Epidermal melanocyte (primary cell): ENCODE measurements around the gene LRRC36.
"Not testable (repeated sequence)": the region's sequence is repeated elsewhere in the genome, so short reads cannot be mapped to it uniquely, and the experiment has no call there.

ENCODE experiments used
- DNase-seq: peaks from one replicate; pipeline ENCODE4 v3.0.0; 2011; ENCODE audit warnings: low spot score; ENCODE audit not compliant: insufficient read length

Gene LRRC36

DNA sequence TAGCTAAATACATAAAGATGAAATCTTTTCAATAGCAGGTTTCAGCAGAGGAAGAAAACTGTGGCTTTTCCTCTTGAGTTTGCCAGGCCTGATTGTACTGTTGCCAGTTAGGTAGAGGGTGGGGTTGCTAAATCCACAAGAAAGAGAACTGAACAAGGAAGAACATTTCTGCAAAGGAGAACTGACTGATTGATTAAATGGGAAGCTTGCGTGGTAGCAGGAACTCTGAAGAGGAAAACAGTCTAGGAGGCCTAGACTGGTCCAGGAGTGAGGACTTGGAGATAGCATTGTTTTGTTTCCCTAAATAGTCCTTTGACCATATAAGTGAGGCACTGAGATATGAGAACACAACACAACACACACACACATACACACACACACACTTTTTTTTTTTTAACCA lies 18.8 kb downstream of the LRRC36 start:
- no peak for DNase-seq

- DNase-seq, result no peak
These were observed 19.7 kb downstream of the LRRC36 start for GRCh38 chr16:67346341-67346740.

DNA sequence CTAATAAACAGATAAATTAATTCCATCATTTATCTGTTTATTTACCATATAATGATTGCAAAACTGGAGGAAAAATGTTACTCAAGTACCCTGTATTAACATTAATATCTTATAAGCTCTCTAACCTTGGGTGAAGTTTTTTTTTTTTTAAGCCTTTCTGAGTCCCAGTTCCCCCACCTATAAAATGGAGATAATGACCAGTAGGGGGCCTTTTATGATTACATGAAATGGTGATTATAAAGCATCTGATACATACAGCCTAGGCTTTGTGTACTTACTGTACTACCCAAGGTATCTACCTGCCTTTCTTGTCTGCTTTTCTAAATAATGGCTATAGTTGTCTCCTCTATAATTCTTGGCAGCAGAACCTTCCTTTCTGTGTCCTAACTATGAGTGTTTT lies 22.6 kb downstream of the LRRC36 start:
- no peak for DNase-seq

DNA sequence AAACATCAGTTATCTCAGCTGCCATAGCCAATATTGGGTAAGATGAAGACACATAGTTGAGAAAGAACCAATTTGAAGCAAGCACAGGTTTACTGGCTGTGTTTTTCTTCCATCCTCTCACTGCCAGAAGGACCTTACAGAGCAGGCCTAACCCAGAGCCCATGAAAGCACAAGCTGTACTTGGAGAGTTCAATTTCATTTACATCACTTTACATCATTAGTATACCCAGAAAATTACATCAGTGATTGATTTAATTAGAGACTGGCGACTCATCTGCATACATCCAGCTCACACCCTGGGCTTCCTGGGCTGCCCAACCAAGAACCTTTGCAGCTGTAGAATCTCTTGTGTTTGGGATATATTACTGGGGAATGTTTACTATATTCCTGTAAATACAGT lies 23.7 kb downstream of the LRRC36 start:
- no peak for DNase-seq

DNA sequence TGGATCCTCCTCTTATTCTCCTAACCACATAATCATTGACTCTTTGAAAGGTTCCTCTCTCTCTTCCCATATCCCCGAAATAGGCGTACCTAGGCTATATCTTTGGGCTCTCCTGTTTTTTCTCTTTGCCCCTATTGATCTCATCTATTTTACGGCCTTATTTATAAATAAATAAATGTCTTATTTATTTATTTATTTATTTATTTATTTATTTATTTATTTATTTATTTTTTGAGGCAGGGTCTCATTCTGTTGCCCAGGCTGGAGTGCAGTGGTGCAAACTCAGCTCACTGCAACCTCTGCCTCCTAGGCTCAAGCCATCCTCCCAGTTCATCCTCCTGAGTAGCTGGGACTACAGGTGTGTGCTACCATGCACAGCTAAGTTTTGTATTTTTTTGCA lies 25.8 kb downstream of the LRRC36 start:
- DNase-seq, result not testable (repeated sequence)

- no peak for DNase-seq
These were observed 29.8 kb downstream of the LRRC36 start for GRCh38 chr16:67356396-67356795.

DNA sequence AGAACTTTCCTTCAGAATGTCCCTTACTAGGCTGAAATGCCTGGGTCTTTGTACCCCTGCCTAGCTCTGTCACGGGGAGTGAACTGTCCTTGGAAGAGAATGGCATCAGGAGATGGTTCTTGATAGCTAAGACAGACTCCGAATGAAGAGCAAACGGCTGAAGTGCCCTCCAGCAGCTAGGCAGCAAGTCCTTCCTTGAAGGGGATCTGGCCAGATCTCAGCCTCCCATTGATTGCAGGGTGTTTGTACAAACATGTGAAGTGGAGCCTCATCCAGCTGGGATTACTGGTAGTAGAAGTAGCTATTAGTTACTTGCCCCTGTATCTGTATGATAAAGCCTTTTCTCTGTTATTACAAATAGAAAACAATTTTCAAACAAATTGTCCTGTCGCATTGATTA lies 30.9 kb downstream of the LRRC36 start:
- DNase-seq, result no peak

GRCh38 chr16:67359540-67360269 lies 33.1 kb downstream of the LRRC36 start:
- not testable (repeated sequence) for DNase-seq

DNA sequence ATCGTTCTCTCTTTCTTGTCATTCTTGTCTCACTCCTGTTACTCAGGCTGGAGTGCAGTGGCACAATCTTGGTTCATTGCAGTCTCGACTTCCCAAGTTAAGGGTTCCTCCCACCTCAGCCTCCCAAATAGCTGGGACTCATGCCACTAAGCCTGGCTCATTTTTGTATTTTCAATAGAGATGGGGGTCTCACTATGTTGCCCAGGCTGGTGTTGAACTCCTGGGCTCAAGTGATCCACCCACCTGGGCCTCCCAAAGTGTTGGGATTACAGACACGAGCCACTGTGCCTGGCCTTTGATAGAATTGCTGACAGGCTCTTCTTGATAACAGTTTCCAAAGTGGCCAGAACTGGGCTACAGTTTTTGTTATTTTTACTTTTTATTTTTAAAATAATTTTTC lies 34.4 kb downstream of the LRRC36 start:
- DNase-seq, result no peak

DNA sequence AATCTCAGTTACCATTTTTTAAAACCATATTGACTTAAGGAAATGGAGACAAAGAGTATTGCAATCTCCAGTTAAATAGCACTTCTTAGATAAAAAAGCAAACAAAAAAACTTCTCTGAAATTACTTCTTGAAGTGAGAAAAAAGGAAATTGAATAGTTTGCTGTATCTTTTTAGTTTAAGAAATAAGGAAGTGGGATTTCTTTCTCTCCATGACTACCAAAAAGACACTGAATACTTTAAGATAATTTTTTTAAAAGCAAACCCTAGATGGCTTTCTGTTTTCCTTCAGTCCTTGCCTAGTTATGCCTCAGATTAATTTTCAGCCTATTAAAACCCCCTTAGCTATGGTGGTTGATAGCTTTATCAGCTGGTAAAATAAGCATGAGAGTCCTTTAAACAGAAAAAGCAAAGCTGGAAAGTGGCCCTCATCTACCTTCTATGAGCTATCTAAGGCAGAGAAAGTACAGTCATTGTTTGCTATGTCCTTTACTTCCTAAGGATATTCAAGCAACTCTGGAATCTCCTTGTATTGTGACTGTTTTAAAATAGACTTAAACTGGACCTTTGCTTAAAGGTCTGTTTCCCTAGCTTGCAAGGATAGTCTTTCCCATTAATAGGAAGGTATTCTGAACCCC lies 38.1 kb downstream of the LRRC36 start:
- DNase-seq, result no peak

DNA sequence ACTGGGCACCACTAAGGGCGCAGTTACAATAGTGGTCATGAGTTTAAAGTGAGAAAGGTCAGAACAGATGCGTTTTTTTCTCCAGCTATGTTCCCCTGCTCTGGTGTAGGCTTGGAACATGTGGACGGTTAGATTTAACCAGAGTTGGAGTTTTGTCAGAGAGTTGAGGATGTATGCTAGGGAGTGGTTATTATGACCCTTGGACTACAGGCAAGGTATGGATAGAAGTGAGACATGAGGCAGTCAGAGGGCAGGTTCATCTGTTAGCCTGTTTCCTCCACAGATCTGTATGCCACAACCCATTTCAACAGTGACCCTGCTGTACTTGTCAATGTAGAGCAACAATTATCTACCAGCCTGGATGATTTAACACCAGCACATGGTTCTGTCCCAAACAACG lies 44.0 kb downstream of the LRRC36 start:
- no peak for DNase-seq

DNA sequence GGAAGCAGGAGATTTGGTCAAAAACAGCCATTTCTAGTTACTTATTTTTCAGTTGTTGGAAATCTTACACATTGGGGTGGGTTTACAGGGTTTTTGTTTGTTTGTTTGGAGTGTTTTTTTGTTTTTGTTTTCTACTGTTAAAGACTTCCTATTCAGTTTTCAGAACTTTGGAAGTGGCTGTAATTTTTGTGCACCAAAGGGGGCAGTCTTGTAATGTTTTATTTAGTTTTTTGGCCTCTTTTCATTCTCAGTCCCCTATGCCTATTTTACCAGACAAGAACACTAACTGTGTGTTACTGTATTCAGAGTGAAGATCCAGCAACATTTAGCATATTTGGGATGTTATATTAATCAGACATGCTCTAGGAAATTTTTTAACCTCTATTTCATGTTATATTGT lies 46.0 kb downstream of the LRRC36 start:
- no peak for DNase-seq

- not testable (repeated sequence) for DNase-seq
These were observed 49.4 kb downstream of the LRRC36 start for GRCh38 chr16:67376012-67376411.

DNA sequence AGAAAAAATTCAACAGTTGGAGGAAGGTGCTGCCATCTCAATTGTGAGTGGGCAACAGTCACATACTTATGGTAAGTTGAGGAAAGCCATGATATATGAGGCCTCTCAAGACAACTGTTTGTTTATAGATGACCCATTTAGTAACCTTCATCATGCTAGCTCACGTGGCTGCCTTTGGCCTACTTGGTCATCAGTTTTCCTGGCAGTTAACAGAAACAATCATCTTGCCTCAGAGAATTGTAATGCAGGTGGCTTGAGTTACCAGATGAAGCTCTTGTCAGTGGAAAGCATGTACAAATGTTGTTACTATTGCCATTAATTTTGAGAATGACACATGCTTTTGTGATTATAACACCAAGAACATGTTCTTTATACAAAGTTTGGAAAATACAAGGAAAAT lies 52.0 kb downstream of the LRRC36 start:
- no peak for DNase-seq

DNA sequence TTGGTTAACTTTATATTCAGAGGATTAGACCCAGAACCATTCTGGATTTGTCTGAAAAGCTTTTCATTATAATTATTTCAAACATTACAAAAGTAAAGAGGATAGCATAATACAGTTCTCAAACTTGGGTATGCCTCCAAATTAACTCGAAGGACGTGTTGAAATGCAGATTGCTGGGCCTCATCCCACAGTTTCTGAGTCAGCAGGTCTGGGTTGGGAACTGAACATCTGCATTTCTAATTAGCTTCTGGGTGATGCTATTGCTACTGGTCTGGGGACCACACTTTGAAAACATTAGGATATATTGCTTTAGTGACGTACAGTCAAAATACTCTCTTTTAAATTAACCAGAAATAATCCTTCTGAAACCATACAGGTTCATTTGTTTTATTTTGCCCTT lies 56.7 kb downstream of the LRRC36 start:
- DNase-seq, result no peak

- DNase-seq, result no peak
These were observed 58.3 kb downstream of the LRRC36 start for GRCh38 chr16:67384778-67385510.

DNA sequence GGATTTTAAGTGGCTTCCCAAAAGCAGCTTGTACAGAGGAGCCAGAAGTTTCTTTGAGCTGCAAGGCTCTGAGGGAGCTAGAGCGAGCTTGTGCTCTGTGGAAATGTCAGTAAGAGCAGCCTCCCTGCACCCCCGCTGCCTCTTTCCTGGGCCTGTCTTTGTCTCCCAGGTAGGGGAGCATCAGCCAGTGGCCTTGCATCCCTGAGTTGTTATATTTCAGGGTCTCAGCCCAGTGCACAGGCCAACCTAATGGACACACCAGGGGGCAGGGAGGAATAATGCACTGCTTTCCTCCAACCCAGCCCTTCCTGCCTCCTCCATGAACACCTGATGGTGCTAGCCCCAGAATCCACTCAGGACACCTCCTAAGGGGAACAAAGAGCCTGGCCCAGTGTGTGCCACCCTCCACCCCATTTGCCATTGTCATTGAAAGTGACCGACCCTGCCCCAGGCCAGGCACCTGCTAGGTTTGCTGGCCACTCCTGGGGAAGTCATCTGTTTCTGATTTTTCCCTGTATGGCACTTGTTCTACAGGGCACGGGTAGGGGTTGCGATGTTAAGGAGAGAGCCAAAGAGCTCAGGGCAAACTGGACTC lies 60.3 kb downstream of the LRRC36 start:
- DNase-seq, result no peak

- DNase-seq, result no peak
These were observed 61.0 kb downstream of the LRRC36 start for GRCh38 chr16:67387479-67388079.

DNA sequence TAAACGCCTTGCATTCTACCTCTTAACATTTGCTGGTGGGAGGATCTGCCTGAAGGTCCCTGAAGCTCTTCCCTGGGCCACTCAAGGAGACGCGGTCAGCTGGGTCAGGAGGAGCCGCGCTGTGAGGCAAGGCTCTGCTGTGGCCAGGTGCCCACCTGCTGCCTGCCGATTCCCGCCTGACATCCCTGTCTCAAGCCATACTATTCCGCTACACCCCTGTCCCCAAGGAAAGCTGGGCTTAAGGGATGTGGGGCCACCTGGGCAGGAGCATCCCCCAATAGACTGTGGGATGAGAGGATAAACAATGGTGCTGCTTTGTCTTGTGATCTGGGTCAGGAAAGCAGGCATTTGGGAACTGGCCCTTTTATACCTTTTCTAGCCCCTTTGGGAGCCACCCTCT lies 61.6 kb downstream of the LRRC36 start:
- DNase-seq, result no peak

- DNase-seq, result no peak
These were observed 62.0 kb downstream of the LRRC36 start for GRCh38 chr16:67388591-67388990.

GRCh38 chr16:67389911-67390815 lies 63.5 kb downstream of the LRRC36 start:
- no peak for DNase-seq
